HUDEP-2 (cell line): ENCODE results near the gene CDH15.
"Not testable (repeated sequence)": the region's sequence is repeated elsewhere in the genome, so short reads cannot be mapped to it uniquely, and the experiment has no call there.

Experiments used
- DNase-seq, 76 experiments: peaks; one replicate each; lab custom pipeline; 2025; ENCODE audit not compliant: unreplicated experiment in 76 of 76; lab: John Stamatoyannopoulos, UW

CDH15 gene

GRCh38 chr16:89184933-89185794 lies 13.6 kb downstream of the CDH15 start:
- DNase-seq = peak in 1 of 76 experiments; percentile 7

DNA sequence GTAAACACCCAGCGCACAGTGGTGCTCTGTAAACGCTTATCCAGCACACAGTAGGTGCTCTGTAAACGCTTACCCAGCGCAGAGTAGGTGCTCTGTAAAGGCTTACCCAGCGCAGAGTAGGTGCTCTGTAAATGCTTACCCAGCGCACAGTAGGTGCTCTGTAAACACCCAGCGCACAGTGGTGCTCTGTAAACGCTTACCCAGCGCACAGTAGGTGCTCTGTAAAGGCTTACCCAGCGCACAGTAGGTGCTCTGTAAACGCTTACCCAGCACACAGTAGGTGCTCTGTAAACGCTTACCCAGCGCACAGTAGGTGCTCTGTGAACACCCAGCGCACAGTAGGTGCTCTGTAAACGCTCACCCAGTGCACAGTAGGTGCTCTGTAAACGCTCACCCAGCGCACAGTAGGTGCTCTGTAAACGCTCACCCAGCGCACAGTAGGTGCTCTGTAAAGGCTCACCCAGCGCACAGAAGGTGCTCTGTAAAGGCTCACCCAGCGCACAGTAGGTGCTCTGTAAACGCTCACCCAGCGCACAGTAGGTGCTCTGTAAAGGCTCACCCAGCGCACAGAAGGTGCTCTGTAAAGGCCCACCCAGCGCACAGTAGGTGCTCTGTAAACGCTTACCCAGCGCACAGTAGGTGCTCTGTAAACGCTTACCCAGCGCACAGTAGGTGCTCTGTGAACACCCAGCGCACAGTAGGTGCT lies 14.5 kb downstream of the CDH15 start:
- DNase-seq = not testable (repeated sequence)

GRCh38 chr16:89186593-89187031 lies 15.1 kb downstream of the CDH15 start:
- DNase-seq = not testable (repeated sequence)

- peak in 1 of 76 experiments; percentile 22 for DNase-seq
Measured at GRCh38 chr16:89187032-89187769, 15.7 kb downstream of the CDH15 start.

DNA sequence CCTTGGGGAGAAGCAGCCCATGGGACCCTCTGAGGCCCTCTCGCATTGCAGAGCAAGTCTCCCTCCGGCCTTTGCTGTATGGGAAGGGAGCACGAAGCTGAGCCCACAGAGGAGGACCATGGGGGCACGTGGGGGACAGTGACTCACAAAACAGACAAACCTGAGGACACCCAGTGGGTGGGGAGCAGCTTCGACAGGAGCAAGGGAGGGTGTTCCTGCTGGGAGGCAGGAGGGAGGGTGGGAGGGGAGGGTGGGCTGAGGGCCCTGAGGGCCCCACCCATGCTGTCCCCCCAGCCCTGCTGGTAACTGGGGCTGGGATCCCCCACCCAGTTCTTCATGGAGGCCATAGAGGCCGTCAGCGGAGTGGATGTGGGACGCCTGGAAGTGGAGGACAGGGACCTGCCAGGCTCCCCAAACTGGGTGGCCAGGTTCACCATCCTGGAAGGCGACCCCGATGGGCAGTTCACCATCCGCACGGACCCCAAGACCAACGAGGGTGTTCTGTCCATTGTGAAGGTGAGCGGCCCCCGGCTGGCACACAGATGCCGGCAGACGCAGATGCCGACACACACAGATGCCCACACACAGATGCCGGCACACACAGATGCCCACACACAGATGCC lies 16.3 kb downstream of the CDH15 start:
- DNase-seq = no peak

GRCh38 chr16:89188471-89189357 lies 17.2 kb downstream of the CDH15 start:
- DNase-seq = not testable (repeated sequence)

DNA sequence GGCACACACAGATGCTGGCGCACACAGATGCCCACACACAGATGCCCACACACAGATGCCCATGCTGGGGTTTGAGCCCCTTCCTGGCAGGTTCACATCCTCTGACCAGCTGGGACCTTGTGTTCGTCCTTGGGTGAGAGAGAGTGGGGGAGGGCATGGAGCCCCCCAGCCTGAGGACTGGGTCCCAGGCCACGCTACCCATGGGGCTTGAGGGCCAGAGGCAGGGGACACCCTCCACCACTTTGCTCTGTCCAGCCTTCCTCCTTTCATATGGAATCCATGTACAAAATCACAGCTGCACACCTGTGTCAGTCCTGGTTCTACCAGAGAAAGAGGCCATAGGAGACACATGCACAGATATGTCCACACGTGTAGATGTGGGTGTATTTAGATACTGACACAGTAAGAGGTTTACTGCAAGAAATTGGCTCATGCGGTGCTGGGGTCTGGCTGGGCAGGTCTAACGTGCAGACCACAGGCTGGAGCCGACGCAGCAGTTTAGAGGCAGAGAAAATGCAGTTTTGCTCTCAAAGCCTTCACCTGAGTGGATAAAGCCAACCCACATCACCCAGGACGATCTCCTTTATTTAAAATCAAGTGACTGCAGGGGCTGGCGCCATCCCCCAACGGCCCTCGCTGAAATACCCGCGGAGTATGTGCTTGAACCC lies 17.9 kb downstream of the CDH15 start:
- DNase-seq = no peak

DNA sequence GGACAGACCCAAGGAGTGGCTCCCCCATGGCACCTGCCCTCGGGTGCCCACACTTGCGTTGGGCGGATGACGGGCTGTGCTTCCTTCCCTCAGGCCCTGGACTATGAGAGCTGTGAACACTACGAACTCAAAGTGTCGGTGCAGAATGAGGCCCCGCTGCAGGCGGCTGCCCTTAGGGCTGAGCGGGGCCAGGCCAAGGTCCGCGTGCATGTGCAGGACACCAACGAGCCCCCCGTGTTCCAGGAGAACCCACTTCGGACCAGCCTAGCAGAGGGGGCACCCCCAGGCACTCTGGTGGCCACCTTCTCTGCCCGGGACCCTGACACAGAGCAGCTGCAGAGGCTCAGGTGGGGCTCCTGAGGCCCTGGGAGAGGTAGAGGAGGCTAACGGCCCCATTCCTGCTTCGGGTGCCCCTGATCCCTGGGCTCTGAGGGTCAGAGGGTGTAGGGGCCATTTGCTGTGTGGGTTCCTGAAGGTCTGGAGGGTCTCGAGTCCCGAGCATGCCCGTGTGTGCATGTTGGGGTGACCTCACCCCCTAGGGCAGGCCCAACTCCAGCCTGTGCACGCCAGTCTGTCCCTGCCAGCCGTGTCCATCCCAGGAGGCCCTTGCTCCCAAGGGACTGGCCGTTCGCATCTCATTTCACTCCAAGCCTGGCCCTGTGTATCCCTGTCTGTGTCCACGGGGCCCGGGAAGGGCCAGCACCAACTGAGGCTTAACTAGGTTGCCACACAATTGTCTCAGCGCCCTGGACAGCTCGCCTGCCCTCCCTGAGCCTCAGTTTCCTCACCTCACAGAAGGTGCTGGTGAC lies 18.8 kb downstream of the CDH15 start:
- DNase-seq = no peak

DNA sequence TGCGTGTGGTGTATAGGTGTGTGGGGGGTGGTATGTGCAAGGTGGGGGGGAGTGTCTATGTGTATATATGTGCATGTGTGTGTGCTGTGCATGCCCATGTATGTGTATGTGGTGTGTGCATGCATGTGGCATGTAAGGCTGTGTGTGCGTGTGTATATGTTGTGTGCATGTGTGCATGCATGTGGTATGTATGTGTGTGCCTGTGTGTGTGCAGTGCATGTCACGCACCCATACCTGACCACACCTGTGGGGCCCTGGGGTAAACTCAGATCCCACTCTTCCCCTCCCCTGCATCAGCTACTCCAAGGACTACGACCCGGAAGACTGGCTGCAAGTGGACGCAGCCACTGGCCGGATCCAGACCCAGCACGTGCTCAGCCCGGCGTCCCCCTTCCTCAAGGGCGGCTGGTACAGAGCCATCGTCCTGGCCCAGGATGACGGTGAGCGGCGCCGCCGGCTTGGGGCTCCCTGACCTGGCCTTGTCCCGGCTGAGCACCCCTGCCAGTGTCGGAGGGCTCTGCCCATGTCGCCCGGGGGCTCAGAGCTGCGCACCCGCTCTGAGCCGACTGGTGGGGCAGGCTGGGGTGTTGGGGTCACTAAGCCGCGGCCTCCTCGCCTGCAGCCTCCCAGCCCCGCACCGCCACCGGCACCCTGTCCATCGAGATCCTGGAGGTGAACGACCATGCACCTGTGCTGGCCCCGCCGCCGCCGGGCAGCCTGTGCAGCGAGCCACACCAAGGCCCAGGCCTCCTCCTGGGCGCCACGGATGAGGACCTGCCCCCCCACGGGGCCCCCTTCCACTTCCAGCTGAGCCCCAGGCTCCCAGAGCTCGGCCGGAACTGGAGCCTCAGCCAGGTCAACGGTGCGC lies 19.7 kb downstream of the CDH15 start:
- DNase-seq = no peak

DNA sequence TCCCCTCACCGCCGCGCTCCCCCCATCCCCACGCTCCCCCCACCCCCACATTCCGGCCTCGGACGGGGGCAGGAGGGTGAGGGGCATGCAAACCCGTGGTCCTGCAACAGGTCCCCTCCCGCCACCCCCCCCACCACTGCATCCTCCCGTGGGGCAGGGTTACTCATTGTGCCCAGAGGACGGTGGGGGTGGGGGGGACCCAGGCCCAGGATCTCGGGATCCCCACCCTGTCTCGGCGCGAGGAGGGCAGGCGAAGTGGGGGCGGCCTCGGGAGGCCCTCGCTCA lies 20.3 kb downstream of the CDH15 start:
- DNase-seq = no peak

GRCh38 chr16:89192186-89192955 lies 20.8 kb downstream of the CDH15 start:
- DNase-seq = peak in 63 of 76 experiments; percentile 12 to 89 (median 72)

DNA sequence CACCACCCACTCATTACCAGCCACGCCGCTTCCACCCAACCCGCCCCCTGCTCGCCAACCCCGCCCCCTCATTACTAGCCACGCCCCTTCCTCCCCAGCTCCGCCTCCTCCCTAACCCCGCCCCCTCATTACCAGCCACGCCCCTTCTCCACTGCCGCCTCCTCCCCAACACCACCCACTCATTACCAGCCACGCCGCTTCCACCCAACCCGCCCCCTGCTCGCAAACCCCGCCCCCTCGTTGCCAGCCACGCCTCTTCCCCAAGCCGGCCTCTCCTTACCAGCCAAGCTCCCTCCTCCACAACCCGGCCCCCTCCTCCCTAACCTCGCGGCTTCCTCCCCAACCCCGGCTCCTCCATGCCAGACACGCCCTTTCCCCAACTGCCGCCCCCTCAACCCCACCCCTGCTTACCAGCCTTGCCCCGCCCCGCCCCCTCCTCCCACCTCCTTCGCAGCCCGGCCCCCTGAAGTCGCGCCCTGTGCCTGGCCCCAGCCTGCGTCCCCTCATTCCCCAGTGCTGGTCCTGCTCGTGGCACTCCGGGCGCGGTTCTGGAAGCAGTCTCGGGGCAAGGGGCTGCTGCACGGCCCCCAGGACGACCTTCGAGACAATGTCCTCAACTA lies 21.5 kb downstream of the CDH15 start:
- peak in 53 of 76 experiments; percentile 15 to 84 (median 64) for DNase-seq

DNA sequence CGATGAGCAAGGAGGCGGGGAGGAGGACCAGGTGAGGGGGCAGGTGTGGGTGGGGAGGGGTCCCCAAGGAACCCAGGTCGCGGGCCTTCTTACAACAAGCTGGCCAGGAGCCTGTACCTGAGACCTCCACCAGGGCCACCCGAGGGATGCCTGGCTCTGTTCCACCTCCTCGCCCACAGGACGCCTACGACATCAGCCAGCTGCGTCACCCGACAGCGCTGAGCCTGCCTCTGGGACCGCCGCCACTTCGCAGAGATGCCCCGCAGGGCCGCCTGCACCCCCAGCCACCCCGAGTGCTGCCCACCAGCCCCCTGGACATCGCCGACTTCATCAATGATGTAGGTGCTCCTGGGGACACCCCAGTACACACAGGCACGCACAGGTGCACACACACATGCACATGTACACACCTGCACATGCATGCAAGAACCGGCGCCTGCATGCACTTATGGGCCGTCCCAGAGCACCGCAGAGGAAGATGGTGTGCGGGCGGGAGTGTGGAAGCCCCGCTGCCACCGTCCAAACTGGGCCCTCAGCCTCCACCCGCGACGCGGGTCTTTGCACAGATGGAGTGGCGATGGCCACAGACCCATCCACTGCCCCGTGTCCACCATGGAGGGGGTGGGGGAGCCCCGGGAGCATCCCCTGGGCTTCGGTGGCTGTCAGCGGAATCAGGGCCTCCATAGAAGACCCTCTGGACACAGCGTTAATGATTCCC lies 22.2 kb downstream of the CDH15 start:
- no peak for DNase-seq

DNA sequence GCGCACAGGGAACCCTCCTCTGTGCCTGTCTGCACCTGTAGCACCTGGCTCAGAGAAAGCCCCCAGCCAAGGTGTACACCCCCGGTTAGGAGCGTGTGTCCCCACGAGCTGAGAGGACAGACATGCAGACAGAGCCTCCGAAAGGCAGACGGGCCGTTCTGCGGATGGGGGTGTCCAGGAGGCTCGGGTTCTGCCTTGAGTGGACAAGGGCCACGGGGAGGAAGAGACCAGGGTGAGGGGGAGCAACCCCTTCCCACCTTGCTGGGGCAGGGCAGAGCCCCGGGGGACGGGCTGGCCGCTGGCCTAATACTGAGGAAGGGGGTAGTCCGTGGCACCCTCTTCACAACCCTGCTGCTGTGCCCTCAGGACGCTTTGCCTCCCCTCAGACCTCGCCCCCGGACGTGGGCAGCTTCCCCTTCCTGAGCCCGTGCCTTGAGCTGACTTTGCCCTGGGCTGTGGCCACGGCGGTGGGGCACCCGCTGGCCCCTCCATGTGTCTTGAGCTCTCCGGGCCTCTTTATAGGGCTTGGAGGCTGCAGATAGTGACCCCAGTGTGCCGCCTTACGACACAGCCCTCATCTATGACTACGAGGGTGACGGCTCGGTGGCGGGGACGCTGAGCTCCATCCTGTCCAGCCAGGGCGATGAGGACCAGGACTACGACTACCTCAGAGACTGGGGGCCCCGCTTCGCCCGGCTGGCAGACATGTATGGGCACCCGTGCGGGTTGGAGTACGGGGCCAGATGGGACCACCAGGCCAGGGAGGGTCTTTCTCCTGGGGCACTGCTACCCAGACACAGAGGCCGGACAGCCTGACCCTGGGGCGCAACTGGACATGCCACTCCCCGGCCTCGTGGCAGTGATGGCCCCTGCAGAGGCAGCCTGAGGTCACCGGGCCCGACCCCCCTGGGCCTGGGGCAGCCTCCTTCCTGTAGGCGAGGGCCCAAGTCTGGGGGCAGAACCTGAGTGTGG lies 23.1 kb downstream of the CDH15 start:
- no peak for DNase-seq
